ENCODE data around the gene SDHD.
"Not testable (repeated sequence)": the region's sequence is repeated elsewhere in the genome, so short reads cannot be mapped to it uniquely, and the experiment has no call there.

Gene SDHD

GRCh38 chr11:112086422-112087191 is at the start of gene SDHD, which contains the start of gene TIMM8B:
Gene SDHD (plus strand): TSS chr11:112086873. CDS start chr11:112086908, 35 bp downstream.
Gene TIMM8B (minus strand): TSS chr11:112086756. CDS start chr11:112086723, 33 bp downstream.
- Histone ChIP-seq H3K27ac (ENCODE audit: low read depth, low read length) (peak within 1 kb of the TSS; percentile 83), H3K4me1 (ENCODE audit: control insufficient read depth, insufficient read depth, low read length) (peaks cover 18% of the 10 kb centered on the region), H3K36me3 (ENCODE audit: control insufficient read depth, insufficient read depth, low read length) (peaks cover 38% of the 10 kb centered on the region), H3K27me3 (ENCODE audit: control insufficient read depth, insufficient read depth, low read length) (no peaks in the 10 kb centered on the region), H3K4me3 (ENCODE audit: low read length) (peak within 1 kb of the TSS; percentile 89), H3K9ac (ENCODE audit: low read length) (peak within 1 kb of the TSS; percentile 95)

GRCh38 chr11:112037527-112037926 is 49.1 kb upstream of the SDHD start:
- Histone ChIP-seq H3K4me1 (ENCODE audit: control insufficient read depth, insufficient read depth, low read length) (no peaks in the 10 kb centered on the region), H3K36me3 (ENCODE audit: control insufficient read depth, insufficient read depth, low read length) (peaks cover 10% of the 10 kb centered on the region), H3K4me3 (ENCODE audit: low read length) (no peak overlapping the region), H3K9ac (ENCODE audit: low read length) (no peak overlapping the region), H3K27ac (ENCODE audit: low read depth, low read length) (no peak overlapping the region), H3K27me3 (ENCODE audit: control insufficient read depth, insufficient read depth, low read length) (no peaks in the 10 kb centered on the region)

GRCh38 chr11:112042161-112042960 is 44.3 kb upstream of the SDHD start:
- no peaks in the 10 kb centered on the region for H3K4me1 ChIP-seq (ENCODE audit: control insufficient read depth, insufficient read depth, low read length)
- H3K9ac ChIP-seq (ENCODE audit: low read length), result no peak overlapping the region
- no peak overlapping the region for H3K4me3 ChIP-seq (ENCODE audit: low read length)
- H3K36me3 ChIP-seq (ENCODE audit: control insufficient read depth, insufficient read depth, low read length), result peaks cover 10% of the 10 kb centered on the region
- H3K27me3 ChIP-seq (ENCODE audit: control insufficient read depth, insufficient read depth, low read length), result no peaks in the 10 kb centered on the region
- H3K27ac ChIP-seq (ENCODE audit: low read depth, low read length), result no peak overlapping the region

DNA sequence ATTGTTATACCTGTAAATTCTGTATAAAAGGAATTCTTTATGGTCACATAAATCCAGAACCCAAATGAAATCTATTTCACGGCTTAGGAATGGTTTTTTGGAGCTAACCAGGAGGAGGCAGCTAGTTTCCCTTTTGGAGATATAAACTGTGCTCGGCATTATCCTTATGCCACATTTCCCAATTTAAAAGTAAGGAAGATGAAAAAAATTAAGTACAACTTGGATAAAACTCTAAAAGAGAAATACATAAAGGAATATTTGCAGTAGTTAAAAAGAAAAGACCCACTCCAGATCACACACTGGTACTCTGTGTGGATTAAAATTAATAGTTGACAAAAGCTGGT is 43.7 kb upstream of the SDHD start:
- no peaks in the 10 kb centered on the region for H3K4me1 ChIP-seq (ENCODE audit: control insufficient read depth, insufficient read depth, low read length)
- peaks cover 10% of the 10 kb centered on the region for H3K36me3 ChIP-seq (ENCODE audit: control insufficient read depth, insufficient read depth, low read length)
- no peak overlapping the region for H3K4me3 ChIP-seq (ENCODE audit: low read length)
- no peak overlapping the region for H3K27ac ChIP-seq (ENCODE audit: low read depth, low read length)
- H3K9ac ChIP-seq (ENCODE audit: low read length), result no peak overlapping the region
- H3K27me3 ChIP-seq (ENCODE audit: control insufficient read depth, insufficient read depth, low read length), result no peaks in the 10 kb centered on the region

- H3K36me3 ChIP-seq (ENCODE audit: control insufficient read depth, insufficient read depth, low read length), result peaks cover 6% of the 10 kb centered on the region
- no peaks in the 10 kb centered on the region for H3K4me1 ChIP-seq (ENCODE audit: control insufficient read depth, insufficient read depth, low read length)
- H3K27me3 ChIP-seq (ENCODE audit: control insufficient read depth, insufficient read depth, low read length), result no peaks in the 10 kb centered on the region
- no peak overlapping the region for H3K4me3 ChIP-seq (ENCODE audit: low read length)
- H3K27ac ChIP-seq (ENCODE audit: low read depth, low read length), result no peak overlapping the region
- H3K9ac ChIP-seq (ENCODE audit: low read length), result no peak overlapping the region
Measured at GRCh38 chr11:112044961-112045360, 41.7 kb upstream of the SDHD start.

DNA sequence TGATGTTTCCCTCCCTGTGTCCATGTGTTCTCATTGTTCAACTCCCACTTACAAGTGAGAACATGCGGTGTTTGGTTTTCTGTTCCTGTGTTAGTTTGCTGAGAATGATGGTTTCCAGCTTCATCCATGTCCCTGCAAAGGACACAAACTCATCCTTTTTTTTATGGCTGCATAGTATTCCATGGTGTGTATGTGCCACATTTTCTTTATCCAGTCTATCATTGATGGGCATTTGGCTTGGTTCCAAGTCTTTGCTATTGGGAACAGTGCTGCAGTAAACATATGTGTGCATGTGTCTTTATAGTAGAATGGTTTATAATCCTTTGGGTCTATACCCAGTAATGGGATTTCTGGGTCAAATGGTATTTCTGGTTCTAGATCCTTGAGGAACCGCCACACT is 40.0 kb upstream of the SDHD start:
- H3K4me1 ChIP-seq (ENCODE audit: control insufficient read depth, insufficient read depth, low read length); H3K4me3 ChIP-seq (ENCODE audit: low read length); H3K9ac ChIP-seq (ENCODE audit: low read length); H3K27me3 ChIP-seq (ENCODE audit: control insufficient read depth, insufficient read depth, low read length); H3K27ac ChIP-seq (ENCODE audit: low read depth, low read length); H3K36me3 ChIP-seq (ENCODE audit: control insufficient read depth, insufficient read depth, low read length): not testable (repeated sequence)

DNA sequence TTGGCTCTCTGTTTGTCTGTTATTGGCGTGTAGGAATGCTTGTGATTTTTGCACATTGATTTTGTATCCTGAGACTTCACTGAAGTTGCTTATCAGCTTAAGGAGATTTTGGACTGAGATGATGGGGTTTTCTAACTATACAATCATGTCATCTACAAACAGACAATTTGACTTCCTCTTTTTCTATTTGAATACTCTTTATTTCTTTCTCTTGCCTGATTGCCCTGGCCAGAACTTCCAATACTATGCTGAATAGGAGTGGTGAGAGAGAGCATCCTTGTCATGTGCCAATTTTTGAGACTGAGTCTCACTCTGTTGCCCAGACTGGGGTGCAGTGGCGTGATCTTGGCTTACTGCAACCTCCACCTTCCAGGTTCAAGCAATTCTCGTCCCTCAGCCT is 38.4 kb upstream of the SDHD start:
- not testable (repeated sequence) for H3K4me3 ChIP-seq (ENCODE audit: low read length); H3K27me3 ChIP-seq (ENCODE audit: control insufficient read depth, insufficient read depth, low read length); H3K27ac ChIP-seq (ENCODE audit: low read depth, low read length); H3K9ac ChIP-seq (ENCODE audit: low read length); H3K4me1 ChIP-seq (ENCODE audit: control insufficient read depth, insufficient read depth, low read length)
- peaks cover 10% of the 10 kb centered on the region for H3K36me3 ChIP-seq (ENCODE audit: control insufficient read depth, insufficient read depth, low read length)

DNA sequence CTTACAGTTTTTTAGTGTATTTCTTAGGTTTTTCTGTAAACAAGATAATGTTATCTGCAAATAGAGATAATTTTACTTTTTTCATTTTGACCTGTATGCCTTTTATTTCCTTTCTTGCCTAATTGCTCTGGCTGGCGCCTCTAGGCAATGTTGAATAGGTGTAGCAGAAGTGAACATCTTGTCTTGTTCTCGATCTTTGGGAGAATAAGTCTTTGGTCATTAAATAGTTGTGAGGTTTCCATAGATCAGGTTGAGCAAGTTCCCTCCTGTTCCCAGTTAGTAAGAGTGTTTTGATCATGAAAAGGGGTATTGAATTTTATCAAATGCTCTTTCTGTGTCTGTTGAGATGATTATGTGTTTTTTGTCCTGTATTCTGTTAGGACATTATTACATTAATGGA is 36.9 kb upstream of the SDHD start:
- Histone ChIP-seq H3K27me3 (ENCODE audit: control insufficient read depth, insufficient read depth, low read length) (no peaks in the 10 kb centered on the region), H3K4me1 (ENCODE audit: control insufficient read depth, insufficient read depth, low read length) (no peaks in the 10 kb centered on the region), H3K36me3 (ENCODE audit: control insufficient read depth, insufficient read depth, low read length) (peaks cover 13% of the 10 kb centered on the region), H3K9ac (ENCODE audit: low read length) (no peak overlapping the region), H3K27ac (ENCODE audit: low read depth, low read length) (no peak overlapping the region), H3K4me3 (ENCODE audit: low read length) (no peak overlapping the region)

DNA sequence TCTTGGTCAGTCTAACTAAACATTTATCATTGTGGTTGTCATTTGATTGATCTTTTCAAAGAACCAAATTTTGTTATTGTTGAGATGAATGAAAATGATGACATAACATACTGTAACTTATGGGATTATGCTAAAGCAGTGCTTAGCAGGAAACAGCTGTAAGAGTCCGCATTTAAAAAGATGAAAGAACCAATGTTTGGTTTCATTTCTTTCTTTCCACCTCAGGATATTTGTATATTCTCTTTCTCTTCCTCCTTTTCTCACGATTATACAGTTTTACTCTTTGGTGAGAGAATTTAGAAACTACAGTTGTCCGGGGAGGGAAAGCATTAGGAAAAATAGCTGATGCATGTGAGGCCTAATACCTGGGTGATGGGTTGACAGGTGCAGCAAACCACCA is 36.0 kb upstream of the SDHD start:
- Histone ChIP-seq H3K4me1 (ENCODE audit: control insufficient read depth, insufficient read depth, low read length) (no peaks in the 10 kb centered on the region), H3K27me3 (ENCODE audit: control insufficient read depth, insufficient read depth, low read length) (no peaks in the 10 kb centered on the region), H3K9ac (ENCODE audit: low read length) (no peak overlapping the region), H3K4me3 (ENCODE audit: low read length) (no peak overlapping the region), H3K27ac (ENCODE audit: low read depth, low read length) (no peak overlapping the region), H3K36me3 (ENCODE audit: control insufficient read depth, insufficient read depth, low read length) (peaks cover 13% of the 10 kb centered on the region)

DNA sequence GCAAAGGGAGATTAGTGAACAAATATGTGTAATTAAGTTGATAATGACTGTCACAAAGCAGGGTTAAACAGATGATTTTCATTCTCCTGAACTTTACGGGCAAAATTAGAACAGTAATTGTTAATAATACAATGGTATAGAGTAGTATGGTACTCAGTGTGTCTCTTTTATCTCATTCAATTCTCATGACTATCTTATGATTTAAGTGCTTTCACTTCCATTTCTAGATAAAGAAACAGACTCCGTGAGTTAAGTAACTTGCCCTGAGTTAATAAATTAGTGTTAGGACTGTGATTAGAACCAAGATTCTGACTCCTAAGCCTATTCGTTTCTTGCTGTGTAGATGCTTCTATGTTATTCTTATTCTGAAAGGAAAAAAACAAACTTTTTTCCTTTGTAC is 34.9 kb upstream of the SDHD start:
- no peaks in the 10 kb centered on the region for H3K4me1 ChIP-seq (ENCODE audit: control insufficient read depth, insufficient read depth, low read length)
- H3K27ac ChIP-seq (ENCODE audit: low read depth, low read length), result no peak overlapping the region
- H3K36me3 ChIP-seq (ENCODE audit: control insufficient read depth, insufficient read depth, low read length), result peaks cover 13% of the 10 kb centered on the region
- H3K4me3 ChIP-seq (ENCODE audit: low read length), result no peak overlapping the region
- no peak overlapping the region for H3K9ac ChIP-seq (ENCODE audit: low read length)
- H3K27me3 ChIP-seq (ENCODE audit: control insufficient read depth, insufficient read depth, low read length), result no peaks in the 10 kb centered on the region

GRCh38 chr11:112057170-112057569 is 29.5 kb upstream of the SDHD start:
- no peak overlapping the region for H3K4me3 ChIP-seq (ENCODE audit: low read length)
- no peaks in the 10 kb centered on the region for H3K4me1 ChIP-seq (ENCODE audit: control insufficient read depth, insufficient read depth, low read length)
- peaks cover 17% of the 10 kb centered on the region for H3K36me3 ChIP-seq (ENCODE audit: control insufficient read depth, insufficient read depth, low read length)
- H3K27me3 ChIP-seq (ENCODE audit: control insufficient read depth, insufficient read depth, low read length), result no peaks in the 10 kb centered on the region
- H3K9ac ChIP-seq (ENCODE audit: low read length), result no peak overlapping the region
- no peak overlapping the region for H3K27ac ChIP-seq (ENCODE audit: low read depth, low read length)

DNA sequence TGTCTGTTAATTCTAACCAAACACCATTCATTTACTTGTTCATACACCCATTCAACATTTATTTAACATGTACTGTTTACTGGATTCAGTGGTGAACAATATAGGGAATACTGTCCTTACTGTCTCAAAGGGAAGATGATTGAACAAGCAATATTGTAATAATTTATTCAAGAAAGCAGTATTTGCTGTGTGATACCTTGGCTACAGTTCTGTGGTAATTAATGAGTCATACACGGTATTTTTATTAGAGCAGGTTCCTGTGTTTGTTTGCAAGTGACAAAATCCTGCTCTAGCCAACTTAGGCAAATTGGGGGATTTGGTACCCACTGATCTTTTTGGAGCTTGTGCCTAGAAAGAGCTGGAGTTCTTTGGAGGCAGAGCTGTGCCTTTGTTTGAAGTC is 28.6 kb upstream of the SDHD start:
- no peaks in the 10 kb centered on the region for H3K27me3 ChIP-seq (ENCODE audit: control insufficient read depth, insufficient read depth, low read length)
- no peak overlapping the region for H3K9ac ChIP-seq (ENCODE audit: low read length)
- peaks cover 13% of the 10 kb centered on the region for H3K36me3 ChIP-seq (ENCODE audit: control insufficient read depth, insufficient read depth, low read length)
- no peak overlapping the region for H3K27ac ChIP-seq (ENCODE audit: low read depth, low read length)
- no peak overlapping the region for H3K4me3 ChIP-seq (ENCODE audit: low read length)
- H3K4me1 ChIP-seq (ENCODE audit: control insufficient read depth, insufficient read depth, low read length), result no peaks in the 10 kb centered on the region

DNA sequence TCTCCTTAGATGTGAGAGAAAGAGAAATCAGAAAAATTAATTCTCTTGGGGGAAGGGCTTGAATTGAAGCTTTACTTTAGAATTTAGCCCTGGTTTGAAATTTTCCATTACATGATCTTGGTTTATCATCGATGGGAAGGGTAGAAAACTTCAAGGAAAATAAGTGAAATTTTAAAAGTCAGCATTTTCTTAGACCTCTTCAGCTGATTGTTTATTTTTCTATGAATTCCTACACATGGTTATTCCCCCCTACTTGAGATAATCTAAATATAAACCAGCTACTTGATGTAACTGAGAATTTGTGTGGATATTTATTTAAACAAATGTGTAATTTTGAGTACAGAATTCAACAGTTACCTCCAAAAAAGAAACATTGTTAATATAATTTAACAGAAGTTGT is 23.8 kb upstream of the SDHD start:
- H3K9ac ChIP-seq (ENCODE audit: low read length), result no peak overlapping the region
- peaks cover 11% of the 10 kb centered on the region for H3K36me3 ChIP-seq (ENCODE audit: control insufficient read depth, insufficient read depth, low read length)
- no peaks in the 10 kb centered on the region for H3K27me3 ChIP-seq (ENCODE audit: control insufficient read depth, insufficient read depth, low read length)
- no peaks in the 10 kb centered on the region for H3K4me1 ChIP-seq (ENCODE audit: control insufficient read depth, insufficient read depth, low read length)
- H3K4me3 ChIP-seq (ENCODE audit: low read length), result no peak overlapping the region
- no peak overlapping the region for H3K27ac ChIP-seq (ENCODE audit: low read depth, low read length)

Measured in rectal smooth muscle tissue (tissue), 1 donor.